ENCODE results near the gene ITGA2B. TPM values are rescaled to one million over a fixed set of nuclear protein-coding genes. Genes with fewer than 3 reads are reported as not detected.

The ITGA2B gene
- total RNA-seq, 3 donors from 2014 or later (not counting 1 experiment from before 2014, with no cell fraction given), result 8.8 to 32.9 (median 32.6) TPM

- Histone ChIP-seq H3K27me3 (ENCODE audit: control insufficient read depth, insufficient read depth, low read length) (no peaks in the 10 kb centered on the region), H3K36me3 (ENCODE audit: control insufficient read depth, insufficient read depth, low read length) (peaks cover 7% of the 10 kb centered on the region), H3K4me3 (ENCODE audit: low read length) (no peak overlapping the region), H3K9me3 (ENCODE audit: control insufficient read depth, insufficient read depth, low read length) (no peaks in the 10 kb centered on the region), H3K4me1 (ENCODE audit: control insufficient read depth, insufficient read depth, low read length) (peaks cover 43% of the 10 kb centered on the region), H3K27ac (ENCODE audit: low read length) (no peak overlapping the region)
- Mint-ChIP-seq H3K4me1 (peaks cover 0 to 9% of the 10 kb centered on the region in 2 donors), H3K27me3 (ENCODE audit: low read depth in 2 of 2) (no peaks in the 10 kb centered on the region), H3K9me3 (no peaks in the 10 kb centered on the region), H3K36me3 (no peaks in the 10 kb centered on the region), H3K4me3 (no peak overlapping the region), H3K27ac (no peak overlapping the region)
- ATAC-seq (no peak), DNase-seq (no peak)
- TF ChIP-seq CTCF (IDR thresholded peaks at IDR 0.05), result no peak
- 97% methylated on average over 8 of the region's 8 CpGs for WGBS (ENCODE audit: insufficient coverage)
- intact Hi-C loops (cut with micrococcal nuclease), result no loop called here
Measured at GRCh38 chr17:44351464-44351863, 38.0 kb downstream of the ITGA2B start.

GRCh38 chr17:44350733-44351226 is 38.7 kb downstream of the ITGA2B start:
- Mint-ChIP-seq H3K4me1 (peaks cover 5 to 15% of the 10 kb centered on the region in 2 donors), H3K4me3 (no peak overlapping the region), H3K36me3 (no peaks in the 10 kb centered on the region), H3K27ac (no peak overlapping the region), H3K9me3 (no peaks in the 10 kb centered on the region), H3K27me3 (ENCODE audit: low read depth in 2 of 2) (no peaks in the 10 kb centered on the region)
- intact Hi-C loops (cut with micrococcal nuclease), result no loop called here
- no peaks in the 10 kb centered on the region for H3K9me3 ChIP-seq (ENCODE audit: control insufficient read depth, insufficient read depth, low read length)
- H3K4me1 ChIP-seq (ENCODE audit: control insufficient read depth, insufficient read depth, low read length), result peaks cover 50% of the 10 kb centered on the region
- H3K36me3 ChIP-seq (ENCODE audit: control insufficient read depth, insufficient read depth, low read length), result peaks cover 7% of the 10 kb centered on the region
- TF ChIP-seq CTCF (IDR thresholded peaks at IDR 0.05), result peak; percentile 74
- DNase-seq (peak; percentile 58 to 84), ATAC-seq (peak; percentile 61 to 74 (median 70))
- H3K27me3 ChIP-seq (ENCODE audit: control insufficient read depth, insufficient read depth, low read length), result no peaks in the 10 kb centered on the region
- H3K27ac ChIP-seq (ENCODE audit: low read length), result no peak overlapping the region
- no peak overlapping the region for H3K4me3 ChIP-seq (ENCODE audit: low read length)
- 66% methylated on average over 6 of the region's 6 CpGs for WGBS (ENCODE audit: insufficient coverage)

- H3K4me3 Mint-ChIP-seq, result no peak overlapping the region
- no peaks in the 10 kb centered on the region for H3K27me3 Mint-ChIP-seq (ENCODE audit: low read depth in 2 of 2)
- ATAC-seq (no peak), DNase-seq (no peak)
- H3K4me1 Mint-ChIP-seq, result peaks cover 16 to 27% of the 10 kb centered on the region in 2 donors
- 94% methylated on average over 12 of the region's 12 CpGs for WGBS (ENCODE audit: insufficient coverage)
- H3K36me3 Mint-ChIP-seq, result no peaks in the 10 kb centered on the region
- Histone ChIP-seq H3K27me3 (ENCODE audit: control insufficient read depth, insufficient read depth, low read length) (no peaks in the 10 kb centered on the region), H3K4me1 (ENCODE audit: control insufficient read depth, insufficient read depth, low read length) (peaks cover 59% of the 10 kb centered on the region), H3K4me3 (ENCODE audit: low read length) (no peak overlapping the region), H3K36me3 (ENCODE audit: control insufficient read depth, insufficient read depth, low read length) (peaks cover 7% of the 10 kb centered on the region), H3K27ac (ENCODE audit: low read length) (no peak overlapping the region), H3K9me3 (ENCODE audit: control insufficient read depth, insufficient read depth, low read length) (no peaks in the 10 kb centered on the region)
- H3K27ac Mint-ChIP-seq, result no peak overlapping the region
- no peaks in the 10 kb centered on the region for H3K9me3 Mint-ChIP-seq
- TF ChIP-seq CTCF (IDR thresholded peaks at IDR 0.05), result no peak
- intact Hi-C loops (cut with micrococcal nuclease), result loop anchor here (5.0 kb wide), 1 partner anchor 137 kb away; no protein-coding TSS in a partner anchor
Measured at GRCh38 chr17:44349553-44350070, 39.8 kb downstream of the ITGA2B start.

GRCh38 chr17:44348988-44349364 is 40.5 kb downstream of the ITGA2B start:
- H3K4me3 Mint-ChIP-seq, result no peak overlapping the region
- no peak for TF ChIP-seq CTCF (IDR thresholded peaks at IDR 0.05)
- H3K27ac Mint-ChIP-seq, result peak overlapping the region in 1 of 2 donors; percentile 36
- Histone ChIP-seq H3K27ac (ENCODE audit: low read length) (no peak overlapping the region), H3K36me3 (ENCODE audit: control insufficient read depth, insufficient read depth, low read length) (peaks cover 7% of the 10 kb centered on the region), H3K9me3 (ENCODE audit: control insufficient read depth, insufficient read depth, low read length) (no peaks in the 10 kb centered on the region), H3K27me3 (ENCODE audit: control insufficient read depth, insufficient read depth, low read length) (no peaks in the 10 kb centered on the region), H3K4me3 (ENCODE audit: low read length) (no peak overlapping the region), H3K4me1 (ENCODE audit: control insufficient read depth, insufficient read depth, low read length) (peaks cover 64% of the 10 kb centered on the region)
- H3K9me3 Mint-ChIP-seq, result no peaks in the 10 kb centered on the region
- ATAC-seq (no peak), DNase-seq (no peak)
- peaks cover 2% of the 10 kb centered on the region in 2 donors for H3K27me3 Mint-ChIP-seq (ENCODE audit: low read depth in 2 of 2)
- no peaks in the 10 kb centered on the region for H3K36me3 Mint-ChIP-seq
- WGBS (ENCODE audit: insufficient coverage), result 93% methylated on average over 6 of the region's 6 CpGs
- intact Hi-C loops (cut with micrococcal nuclease), result loop anchor here (5.0 kb wide), 1 partner anchor 137 kb away; no protein-coding TSS in a partner anchor
- H3K4me1 Mint-ChIP-seq, result peaks cover 16 to 29% of the 10 kb centered on the region in 2 donors

All from natural killer cell (primary cell).